NCI-H1417 (cell line): ENCODE data around the gene RNF214.
"Not testable (repeated sequence)": the region's sequence is repeated elsewhere in the genome, so short reads cannot be mapped to it uniquely, and the experiment has no call there.

Source experiments
- DNase-seq, 3 experiments: peaks; one replicate each; lab custom pipeline; 2025; lab: John Stamatoyannopoulos, UW

RNF214 gene

DNA sequence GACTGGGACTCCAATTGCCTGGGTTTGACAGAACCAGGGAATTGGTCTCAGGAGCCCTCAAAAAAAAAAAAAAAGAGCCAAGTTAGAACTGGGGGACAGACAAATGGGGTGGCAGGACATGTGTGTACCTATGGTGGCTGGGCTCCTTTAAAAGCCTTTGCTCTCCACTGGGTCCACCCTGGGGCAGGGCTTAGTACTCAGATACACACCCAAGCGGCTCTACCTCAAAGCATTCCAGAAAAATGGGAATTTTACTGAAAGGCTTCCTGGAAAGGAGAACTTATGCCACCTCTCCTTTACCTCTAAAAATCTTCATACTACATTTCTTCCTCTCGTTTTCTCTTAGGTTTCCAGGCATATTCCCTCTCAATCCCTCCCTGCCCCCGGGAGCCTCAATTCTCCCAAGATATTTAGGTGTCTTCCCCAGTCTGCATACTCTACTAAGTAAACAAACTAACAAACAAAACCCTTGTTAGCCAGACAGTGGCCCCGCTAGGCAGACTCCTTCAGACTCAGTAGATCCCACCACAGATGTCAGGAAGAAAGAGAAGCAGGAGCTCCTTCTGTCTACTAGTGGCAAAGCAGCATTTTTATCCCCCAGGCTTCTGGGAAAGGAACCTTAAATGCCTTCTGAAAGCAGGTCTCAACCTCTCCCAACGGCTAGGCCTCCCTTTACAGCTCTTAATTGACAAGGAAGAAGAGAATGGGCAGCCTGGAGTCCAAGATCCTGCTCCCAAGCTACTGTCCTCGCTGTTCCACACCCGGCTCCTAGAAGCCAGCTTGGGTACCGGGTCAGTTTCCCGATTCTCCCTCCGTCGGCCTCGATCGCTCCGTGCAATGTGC is 1.3 kb upstream of the RNF214 start:
- peak in 2 of 3 experiments; percentile 9 to 35 for DNase-seq

DNA sequence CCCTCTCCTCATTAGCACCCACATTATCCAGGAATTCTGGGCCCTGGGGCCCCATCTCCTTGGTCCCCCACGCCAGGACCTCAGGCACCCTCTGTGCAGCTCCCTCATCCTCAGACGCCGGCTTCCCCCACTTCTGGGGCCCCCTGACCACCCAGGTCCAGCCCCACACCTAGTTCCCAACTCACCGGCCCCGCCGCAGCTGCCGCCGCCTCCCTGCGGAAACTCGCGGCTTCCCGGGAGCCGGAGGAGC is 704 bp upstream of the RNF214 start, which contains the start of gene PCSK7:
TSS of gene PCSK7 (minus strand) at position 232 of the 250 bp plus-strand sequence. CDS start 2,229 bp downstream, outside the sequence.
- no peak for DNase-seq

DNA sequence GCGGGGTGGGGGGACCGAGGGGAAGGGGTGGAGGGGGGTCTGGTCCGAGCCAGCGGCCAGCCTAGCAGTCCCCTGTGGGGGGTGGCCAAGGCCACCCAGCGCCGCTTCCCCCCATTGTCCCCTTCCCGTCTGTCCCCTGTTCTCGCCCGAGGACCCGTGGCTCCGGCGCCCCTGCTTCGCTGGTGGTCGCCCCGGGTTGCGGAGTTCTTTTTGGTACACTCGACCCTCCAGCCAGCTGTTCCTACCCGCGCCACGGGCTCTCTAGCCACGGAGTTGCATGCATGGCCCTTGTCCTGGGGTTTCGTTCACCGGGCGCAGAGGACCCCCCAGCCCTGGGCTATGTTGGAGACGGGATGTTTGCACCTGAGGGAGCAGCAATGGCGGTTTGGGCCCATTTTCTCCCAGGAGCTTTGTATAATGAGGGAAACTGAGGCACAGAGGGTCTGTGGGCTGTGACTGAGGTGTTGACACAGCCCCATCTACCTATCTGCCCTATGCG is 489 bp downstream of the RNF214 start:
- peak in 2 of 3 experiments; percentile 39 to 59 for DNase-seq

DNA sequence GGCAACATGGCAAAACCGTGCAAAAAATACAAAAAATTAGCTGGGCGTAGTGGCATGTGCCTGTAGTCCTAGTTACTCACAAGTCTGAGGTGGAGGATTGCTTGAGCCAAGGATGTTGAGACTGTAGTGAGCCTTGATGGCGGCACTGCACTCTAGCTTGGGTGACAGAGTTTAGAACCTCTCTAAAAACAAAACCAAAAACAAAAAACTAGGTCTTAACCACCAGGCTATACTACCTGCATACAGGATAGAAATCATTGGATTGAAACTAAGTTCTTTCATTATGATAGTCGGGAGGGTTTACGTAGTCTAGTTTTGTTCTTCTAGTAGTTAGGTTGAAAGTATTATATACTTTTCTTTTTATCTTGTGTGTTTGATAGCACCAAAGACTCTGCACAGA is 5.8 kb downstream of the RNF214 start:
- no peak for DNase-seq

DNA sequence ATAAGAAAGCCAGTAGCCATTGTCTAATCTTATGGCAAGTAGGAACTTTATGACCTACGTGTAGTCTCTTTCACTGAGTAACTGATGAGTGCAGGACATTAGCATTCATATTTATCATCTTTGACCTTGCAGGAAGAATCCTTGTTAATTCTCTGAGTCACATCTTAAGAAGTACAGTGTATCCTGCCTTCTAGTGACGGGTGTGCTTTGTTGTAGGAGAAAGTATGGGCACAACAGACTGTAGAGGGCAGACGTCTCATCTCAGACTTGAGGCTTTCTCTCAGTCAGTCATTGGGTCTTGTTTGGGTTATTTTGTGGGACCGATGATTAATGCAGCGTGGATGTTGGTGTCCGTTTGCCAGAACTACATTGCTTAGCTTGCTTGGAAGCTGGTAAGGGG is 6.8 kb downstream of the RNF214 start:
- DNase-seq: no peak

DNA sequence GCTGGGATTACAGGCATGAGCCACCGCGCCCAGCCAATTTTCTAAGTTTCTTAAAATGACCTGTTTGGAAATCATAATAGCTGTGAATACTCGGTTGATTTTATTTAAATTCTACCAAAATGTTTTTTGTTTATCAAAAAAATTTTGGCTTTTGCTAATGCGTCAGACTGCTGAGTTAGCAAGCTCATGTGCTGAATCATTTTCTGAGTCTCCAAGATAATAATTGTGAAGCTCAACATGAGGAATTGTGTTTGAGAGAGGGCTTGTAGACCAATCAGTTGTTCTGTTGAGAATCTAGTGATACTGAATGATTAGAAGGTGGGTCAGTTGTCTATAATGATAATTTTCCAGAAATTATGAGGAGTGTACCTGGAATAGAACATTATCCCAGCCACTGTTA is 15.9 kb downstream of the RNF214 start:
- DNase-seq: no peak

DNA sequence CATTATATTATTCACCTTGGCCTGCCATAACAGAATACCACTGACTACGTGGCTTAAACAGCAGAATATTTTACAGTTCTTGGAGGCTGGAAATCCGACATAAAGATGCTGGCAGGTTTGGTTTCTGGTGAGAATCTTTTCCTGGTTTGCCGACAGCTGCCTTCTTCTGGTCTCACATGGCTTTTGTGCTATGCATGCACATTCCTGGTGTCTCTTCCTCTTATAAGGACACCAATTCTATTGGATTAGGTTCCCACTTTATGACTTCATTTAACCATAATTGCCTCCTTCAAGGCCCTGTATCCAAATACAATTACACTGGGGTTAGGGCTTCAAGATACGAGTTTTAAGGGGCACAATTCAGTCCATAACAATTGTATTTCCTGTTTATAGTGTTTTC is 17.1 kb downstream of the RNF214 start:
- no peak for DNase-seq

DNA sequence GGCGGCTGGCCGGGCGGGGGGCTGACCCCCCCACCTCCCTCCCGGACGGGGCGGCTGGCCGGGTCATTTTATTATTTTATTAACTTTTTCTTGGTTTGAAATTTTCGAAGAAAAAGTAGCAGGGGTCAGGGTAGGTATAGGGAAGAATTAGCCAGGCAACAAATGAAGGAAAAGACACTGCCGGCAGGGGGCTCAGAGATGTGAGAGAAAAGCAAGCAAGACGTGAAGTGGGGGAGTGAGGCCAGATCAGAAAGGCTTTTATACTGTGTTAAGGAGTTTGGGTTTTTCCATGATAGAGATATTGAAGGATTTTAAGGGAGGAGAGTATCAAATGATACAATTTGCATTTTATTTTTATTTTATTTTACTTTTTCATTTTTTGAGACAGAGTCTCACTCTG is 19.0 kb downstream of the RNF214 start:
- DNase-seq: no peak

DNA sequence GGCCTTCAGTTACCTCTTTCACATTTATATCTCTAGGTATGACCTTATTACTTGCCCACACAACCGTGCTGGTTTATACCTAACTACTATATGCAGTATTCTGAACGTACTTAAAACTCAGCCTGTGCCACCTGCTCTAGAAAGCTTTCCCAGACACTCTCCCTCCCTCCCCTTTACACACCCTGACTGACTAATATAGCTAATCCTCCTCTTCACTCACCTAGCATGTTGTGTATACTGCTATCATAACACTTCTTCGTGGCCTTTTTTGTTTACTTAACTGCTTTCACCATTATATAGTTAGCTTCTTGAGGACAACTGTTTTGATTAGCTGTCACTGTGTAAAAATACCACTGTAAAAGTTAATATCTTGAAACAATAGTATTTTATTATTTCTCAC is 23.5 kb downstream of the RNF214 start:
- DNase-seq: no peak

DNA sequence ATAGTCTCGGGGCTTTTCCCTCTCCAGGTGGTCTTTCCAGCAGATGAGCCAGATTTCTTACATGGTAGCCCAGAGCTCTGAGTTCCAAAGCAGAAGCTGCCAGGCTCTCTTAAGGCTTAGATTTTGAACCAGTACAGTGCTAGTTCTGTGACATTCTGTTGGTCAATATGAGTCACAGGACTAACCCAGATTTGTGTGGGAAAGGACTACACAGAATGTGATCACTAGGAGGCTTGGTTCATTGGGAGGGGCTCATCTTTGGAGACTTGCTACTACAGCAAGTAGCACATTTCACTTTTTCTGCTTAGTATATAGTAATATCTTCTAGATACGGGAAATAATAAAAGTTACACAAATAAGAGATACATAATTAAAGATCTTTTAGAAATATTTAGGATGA is 24.1 kb downstream of the RNF214 start:
- DNase-seq: no peak

DNA sequence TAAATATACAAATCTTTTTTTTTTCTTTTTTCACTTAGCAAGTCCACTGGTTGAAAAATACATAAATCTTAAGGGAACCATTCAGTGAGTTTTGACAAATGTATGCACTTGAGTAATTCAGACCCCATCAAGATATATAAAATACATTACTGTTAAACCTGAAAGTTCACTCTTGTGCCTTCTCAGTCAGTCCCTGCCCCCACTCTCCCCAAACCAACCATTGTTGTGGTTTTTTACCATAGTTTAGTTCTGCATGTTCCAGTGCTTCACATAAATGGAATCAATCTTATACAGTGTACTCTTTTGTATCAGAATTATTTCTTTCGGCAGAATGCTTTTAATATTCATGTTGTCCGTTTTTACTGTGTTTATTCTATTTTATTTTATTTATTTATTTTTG is 26.1 kb downstream of the RNF214 start:
- no peak for DNase-seq

DNA sequence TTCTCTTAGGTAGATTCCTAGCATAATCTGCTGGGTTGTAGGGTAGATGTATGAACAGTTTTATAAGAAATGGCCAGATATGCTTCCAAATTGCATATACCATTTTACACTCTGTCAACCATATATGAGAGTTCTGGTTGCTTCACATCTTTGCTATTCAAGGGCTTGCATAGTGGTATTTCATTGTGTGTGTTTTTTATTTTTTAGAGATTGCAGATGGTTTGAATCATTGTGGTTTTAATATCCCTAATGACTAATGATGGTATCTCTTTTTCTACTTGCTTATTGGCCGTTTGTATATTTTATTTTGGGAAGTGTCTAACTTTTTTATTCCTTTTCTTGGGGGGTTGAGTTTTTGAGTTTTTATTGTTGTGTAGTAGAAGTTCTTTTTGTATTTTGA is 26.9 kb downstream of the RNF214 start:
- DNase-seq: no peak

DNA sequence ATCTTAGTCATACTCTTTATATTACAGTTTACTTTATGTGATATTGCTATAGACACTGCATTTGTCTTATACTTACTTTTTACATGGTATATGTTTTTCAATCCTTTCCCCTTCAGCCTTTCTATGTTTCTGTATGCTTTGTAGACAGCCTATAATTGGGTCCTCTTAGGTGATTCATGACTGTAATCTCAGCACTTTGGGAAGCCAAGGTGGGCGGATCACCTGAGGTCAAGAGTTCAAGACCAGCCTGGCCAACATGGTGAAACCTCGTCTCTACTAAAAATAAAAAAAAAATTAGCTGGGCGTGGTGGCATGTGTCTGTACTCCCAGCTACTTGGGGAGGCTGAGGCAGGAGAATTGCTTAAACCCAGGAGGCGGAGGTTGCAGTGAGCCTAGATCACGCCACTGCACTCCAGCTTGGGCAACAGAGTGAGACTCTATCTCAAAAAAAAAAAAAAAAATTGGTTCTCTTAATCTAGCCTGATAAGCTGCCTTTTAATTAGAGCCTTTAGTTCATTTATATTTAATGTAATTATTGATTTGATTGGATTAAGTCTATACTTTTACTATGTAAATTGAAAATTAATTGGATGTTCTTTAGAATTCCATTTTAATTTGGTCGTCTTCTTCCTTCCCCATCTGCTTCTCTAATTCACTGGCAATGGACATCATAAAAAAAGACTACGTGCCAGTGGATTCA is 32.3 kb downstream of the RNF214 start:
- not testable (repeated sequence) for DNase-seq

DNA sequence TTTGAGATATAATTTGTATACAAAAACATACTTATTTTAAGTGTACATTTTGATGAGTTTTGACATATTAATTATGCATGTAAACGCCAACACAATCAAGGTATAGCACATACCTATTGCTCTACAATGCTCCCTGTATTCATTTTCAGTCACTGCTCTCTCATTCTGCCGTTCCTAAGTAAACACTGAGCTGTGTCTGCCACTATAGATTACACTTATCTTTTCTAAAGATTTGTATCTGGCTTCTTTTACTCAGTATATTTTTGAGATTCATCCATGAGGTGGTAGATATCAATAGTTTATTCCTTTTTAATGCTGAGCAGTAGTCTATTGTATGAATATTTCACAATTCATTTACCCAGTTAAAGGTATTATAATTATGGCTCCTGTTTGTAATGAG is 33.3 kb downstream of the RNF214 start:
- DNase-seq: no peak

DNA sequence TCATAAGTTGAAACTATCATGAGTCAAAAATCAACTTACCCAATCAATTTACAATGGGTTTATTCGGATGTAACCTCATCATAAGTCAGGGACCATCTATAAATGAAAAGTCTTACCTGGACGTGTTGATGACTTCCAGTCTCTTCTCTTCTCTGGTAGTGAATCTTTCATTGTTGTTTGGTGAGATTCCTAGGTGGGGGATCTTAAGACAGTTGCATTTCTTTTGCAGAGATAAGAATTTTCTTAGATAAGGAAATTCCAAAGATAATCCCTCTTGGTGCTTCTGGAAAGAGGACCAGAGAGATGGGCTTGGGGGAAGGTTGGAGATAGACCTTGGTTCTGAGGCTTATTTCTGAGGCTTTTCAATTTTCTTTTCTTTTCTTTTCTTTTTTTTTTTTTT is 37.4 kb downstream of the RNF214 start:
- DNase-seq: no peak

DNA sequence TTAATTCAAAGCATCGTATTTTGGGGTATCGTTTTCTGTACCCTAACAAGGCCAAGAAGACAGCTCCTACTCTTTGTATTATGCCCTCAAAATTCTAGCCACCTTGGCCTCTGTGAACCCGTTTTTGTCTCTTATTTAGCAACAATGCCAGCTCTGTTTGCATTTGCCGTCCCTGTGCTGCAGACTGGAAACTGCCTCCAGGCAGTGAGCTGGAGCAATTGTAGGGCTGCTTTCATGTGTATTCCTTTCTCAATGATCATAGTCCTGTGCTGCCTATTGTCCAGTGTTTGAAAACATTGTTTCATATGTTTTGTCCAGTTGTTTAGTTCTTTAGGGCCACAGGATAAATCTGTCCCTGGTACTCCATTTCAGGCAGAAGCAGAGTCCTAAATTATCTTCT is 38.7 kb downstream of the RNF214 start:
- DNase-seq: peak in 1 of 3 experiments; percentile 14

DNA sequence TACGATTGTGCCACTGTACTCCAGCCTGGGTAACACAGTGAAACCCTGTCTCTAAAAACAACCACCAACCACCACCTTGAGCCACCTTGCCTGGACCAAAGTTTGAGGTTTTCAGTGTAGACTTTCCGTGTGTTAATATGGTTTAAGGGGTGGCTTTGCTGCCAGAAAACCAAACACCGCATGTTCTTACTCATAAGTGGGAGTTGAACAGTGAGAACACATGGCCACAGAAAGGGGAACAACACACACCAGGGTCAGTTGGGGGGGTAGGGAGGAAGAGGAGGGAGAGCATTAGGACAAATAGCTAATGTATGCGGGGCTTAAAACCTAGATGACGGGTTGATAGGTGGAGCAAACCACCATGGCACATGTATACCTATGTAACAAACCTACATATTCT is 39.7 kb downstream of the RNF214 start:
- not testable (repeated sequence) for DNase-seq

DNA sequence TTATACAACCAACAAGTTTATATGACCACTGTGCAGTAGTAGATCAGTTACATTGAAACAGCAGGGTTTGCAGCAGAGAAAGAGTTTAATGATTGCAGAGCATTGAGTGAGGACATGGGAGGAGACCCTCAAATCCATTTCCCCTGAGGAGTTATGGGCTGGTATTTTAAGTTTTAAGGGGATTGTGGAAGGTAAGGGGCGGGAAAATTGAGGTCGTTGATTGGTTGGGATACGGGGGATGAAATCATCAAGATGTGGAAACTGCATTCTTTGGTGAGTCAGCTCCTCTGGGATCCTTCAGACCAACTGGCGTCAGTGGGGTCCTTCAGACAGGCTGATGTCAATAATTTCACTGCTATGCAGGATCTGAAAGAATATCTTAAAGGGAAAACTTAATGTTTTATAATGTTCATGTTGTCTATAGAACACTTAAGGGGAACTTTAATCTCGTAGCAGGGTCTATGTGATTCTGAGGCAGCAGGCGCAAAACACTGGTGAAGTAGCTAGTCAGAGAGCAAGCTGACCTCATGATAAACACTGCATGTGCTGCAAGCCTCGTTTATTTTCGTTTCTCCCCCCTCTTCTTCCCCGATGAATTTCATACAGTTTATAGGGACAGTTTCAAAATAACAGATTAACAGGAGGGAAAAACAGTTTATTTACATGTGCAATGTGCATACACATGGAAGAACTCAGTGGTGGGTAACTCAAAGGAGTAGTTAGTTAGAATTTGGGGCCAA is 41.2 kb downstream of the RNF214 start:
- no peak for DNase-seq

DNA sequence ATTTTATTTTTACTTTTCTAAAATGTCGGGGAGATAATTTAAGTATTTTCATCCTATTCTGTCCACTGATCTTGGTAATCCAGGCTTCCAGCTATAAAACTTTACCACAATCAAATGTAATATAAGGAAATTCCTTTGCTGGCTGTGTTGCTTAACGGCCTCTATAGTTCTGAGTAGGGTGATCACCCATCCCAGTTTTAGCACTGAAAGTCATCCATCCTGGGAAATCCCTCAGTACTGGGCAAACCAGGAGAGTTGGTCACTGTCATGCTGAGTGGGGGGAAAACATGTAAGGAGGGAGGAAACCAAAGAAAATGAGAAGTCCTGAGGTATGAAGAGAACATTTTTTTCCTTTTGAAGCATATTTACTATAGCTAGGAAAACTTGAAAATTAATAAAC is 45.9 kb downstream of the RNF214 start:
- no peak for DNase-seq

DNA sequence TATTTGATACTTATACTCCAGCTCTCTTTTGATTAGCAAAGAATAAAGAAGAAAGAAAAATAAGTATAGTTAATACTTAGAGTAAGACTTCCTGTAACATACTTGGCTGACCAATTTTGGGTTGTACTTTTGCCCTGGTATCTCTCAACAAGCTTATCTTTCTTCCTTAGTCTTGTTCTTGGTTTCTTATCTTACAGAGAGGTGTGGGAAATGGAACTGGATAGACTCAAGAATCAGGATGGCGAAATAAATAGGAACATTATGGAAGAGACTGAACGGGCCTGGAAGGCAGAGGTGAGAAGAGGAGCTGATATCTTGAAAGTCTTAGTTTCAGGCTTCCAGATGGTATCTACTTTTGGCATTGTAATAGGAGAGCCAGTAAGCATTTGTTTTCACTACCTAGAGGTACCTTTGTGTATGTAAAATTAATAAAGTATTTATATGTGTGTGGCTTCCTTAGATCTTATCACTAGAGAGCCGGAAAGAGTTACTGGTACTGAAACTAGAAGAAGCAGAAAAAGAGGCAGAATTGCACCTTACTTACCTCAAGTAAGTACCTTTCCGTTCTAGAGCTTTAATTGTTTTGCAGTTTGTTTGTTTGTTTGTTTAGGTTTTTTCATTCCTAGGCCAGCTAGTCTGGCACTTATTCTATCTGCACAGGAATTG is 47.4 kb downstream of the RNF214 start:
- no peak for DNase-seq

DNA sequence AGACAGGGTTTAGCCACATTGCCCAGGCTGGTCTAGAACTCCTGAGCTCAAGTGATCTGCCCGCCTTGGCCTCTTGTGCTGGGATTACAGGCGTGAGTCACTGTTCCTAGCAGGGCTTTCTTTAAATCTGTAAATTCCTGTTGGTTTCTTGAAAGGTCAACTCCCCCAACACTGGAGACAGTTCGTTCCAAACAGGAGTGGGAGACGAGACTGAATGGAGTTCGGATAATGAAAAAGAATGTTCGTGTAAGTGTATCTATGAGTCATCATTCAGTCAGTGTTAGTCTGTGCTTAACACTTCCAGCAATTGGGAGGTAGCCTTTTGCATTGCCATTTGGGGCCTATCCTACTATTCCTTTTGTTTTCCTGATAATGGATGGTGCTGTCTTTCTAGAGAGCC is 48.7 kb downstream of the RNF214 start:
- DNase-seq: no peak

DNA sequence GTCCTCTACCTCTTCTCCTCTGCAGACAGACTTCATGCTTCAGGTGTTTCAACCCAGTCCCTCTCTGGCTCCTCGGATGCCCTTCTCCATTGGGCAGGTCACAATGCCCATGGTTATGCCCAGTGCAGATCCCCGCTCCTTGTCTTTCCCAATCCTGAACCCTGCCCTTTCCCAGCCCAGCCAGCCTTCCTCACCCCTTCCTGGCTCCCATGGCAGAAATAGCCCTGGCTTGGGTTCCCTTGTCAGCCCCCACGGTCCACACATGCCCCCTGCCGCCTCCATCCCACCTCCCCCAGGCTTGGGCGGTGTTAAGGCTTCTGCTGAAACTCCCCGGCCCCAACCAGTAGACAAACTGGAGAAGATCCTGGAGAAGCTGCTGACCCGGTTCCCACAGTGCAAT is 49.4 kb downstream of the RNF214 start:
- no peak for DNase-seq
